OCI-LY3 (cell line): ENCODE measurements around the gene P4HTM.

ENCODE experiments used
- CTCF ChIP-seq: fragments of 200-600, 300-600 bp; sonication (generic); IDR thresholded peaks from 2 replicates; pipeline ENCODE4 v1.5.1; 2014; ENCODE audit warnings: antibody characterized with exemption, low read length, low read depth
- EZH2phosphoT487 ChIP-seq: fragments of 200-600 bp; shearing (Covaris generic); IDR thresholded peaks from 2 replicates; pipeline ENCODE4 v1.6.1; 2018; ENCODE audit warnings: antibody characterized with exemption, mixed run types, low read depth

GRCh38 chr3:48999085-48999858 is 9.2 kb downstream of the P4HTM start:
- no peak for TF ChIP-seq CTCF
- TF ChIP-seq EZH2phosphoT487 = no peak
